ENCODE results near the gene FAM81A.

FAM81A gene

DNA sequence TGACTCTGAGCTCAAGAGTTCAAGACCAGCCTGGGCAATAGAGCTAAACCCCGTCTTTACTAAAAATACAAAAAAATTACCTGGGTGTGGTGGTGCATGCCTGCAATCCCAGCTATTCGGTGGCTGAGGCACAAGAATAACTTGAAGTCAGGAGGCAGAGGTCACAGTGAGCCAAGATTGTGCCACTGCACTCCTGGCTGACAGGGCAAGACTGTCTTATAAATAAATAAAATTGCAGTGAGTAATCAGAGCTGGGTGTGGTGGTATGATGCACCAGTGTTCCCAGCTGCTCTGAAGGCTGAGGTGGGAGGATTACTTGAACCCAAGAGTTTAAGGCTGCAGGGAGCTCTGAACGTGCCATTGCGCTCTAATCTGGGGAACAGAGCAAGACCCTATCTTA, 117.7 kb downstream of the FAM81A start (continued):
- TF ChIP-seq, protein P1, sequence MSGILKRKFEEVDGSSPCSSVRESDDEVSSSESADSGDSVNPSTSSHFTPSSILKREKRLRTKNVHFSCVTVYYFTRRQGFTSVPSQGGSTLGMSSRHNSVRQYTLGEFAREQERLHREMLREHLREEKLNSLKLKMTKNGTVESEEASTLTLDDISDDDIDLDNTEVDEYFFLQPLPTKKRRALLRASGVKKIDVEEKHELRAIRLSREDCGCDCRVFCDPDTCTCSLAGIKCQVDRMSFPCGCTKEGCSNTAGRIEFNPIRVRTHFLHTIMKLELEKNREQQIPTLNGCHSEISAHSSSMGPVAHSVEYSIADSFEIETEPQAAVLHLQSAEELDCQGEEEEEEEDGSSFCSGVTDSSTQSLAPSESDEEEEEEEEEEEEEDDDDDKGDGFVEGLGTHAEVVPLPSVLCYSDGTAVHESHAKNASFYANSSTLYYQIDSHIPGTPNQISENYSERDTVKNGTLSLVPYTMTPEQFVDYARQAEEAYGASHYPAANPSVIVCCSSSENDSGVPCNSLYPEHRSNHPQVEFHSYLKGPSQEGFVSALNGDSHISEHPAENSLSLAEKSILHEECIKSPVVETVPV (CRISPR knock-in tag; IDR thresholded peaks at IDR 0.05): no peak
- TF ChIP-seq ZNF70 (CRISPR knock-in tag; IDR thresholded peaks at IDR 0.05): no peak
- TF ChIP-seq, protein P2, sequence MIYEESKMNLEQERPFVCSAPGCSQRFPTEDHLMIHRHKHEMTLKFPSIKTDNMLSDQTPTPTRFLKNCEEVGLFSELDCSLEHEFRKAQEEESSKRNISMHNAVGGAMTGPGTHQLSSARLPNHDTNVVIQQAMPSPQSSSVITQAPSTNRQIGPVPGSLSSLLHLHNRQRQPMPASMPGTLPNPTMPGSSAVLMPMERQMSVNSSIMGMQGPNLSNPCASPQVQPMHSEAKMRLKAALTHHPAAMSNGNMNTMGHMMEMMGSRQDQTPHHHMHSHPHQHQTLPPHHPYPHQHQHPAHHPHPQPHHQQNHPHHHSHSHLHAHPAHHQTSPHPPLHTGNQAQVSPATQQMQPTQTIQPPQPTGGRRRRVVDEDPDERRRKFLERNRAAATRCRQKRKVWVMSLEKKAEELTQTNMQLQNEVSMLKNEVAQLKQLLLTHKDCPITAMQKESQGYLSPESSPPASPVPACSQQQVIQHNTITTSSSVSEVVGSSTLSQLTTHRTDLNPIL (CRISPR knock-in tag; IDR thresholded peaks at IDR 0.05; ENCODE audit: low read depth): no peak
- no peak for TF ChIP-seq SNAI2 (CRISPR knock-in tag; IDR thresholded peaks at IDR 0.05)

DNA sequence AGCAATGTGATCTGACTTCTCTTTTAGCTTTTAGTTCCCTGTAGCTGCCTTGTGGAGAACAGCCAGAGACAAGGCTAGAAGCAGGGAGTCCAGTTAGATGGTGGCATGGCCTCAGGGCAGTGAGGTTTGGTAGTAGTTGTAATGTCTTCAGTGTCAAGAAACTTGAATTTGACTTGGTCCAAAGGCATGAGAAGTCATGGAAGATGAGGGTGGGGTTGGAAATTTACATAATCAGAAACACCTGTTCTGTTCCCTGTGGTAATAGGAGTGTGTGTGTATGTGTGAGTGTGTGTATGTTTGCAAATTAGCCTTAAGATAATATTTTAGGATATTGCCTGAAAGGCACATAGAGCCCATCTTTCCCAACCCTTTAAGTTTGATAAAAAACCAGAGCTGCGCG, 118.4 kb downstream of the FAM81A start:
- no peak for ATAC-seq
- no peak for TF ChIP-seq ZNF70 (CRISPR knock-in tag; IDR thresholded peaks at IDR 0.05)
- TF ChIP-seq, protein P1 (CRISPR knock-in tag; IDR thresholded peaks at IDR 0.05): no peak
- TF ChIP-seq, protein P3, sequence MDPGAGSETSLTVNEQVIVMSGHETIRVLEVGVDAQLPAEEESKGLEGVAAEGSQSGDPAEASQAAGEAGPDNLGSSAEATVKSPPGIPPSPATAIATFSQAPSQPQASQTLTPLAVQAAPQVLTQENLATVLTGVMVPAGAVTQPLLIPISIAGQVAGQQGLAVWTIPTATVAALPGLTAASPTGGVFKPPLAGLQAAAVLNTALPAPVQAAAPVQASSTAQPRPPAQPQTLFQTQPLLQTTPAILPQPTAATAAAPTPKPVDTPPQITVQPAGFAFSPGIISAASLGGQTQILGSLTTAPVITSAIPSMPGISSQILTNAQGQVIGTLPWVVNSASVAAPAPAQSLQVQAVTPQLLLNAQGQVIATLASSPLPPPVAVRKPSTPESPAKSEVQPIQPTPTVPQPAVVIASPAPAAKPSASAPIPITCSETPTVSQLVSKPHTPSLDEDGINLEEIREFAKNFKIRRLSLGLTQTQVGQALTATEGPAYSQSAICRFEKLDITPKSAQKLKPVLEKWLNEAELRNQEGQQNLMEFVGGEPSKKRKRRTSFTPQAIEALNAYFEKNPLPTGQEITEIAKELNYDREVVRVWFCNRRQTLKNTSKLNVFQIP (CRISPR knock-in tag; IDR thresholded peaks at IDR 0.05; ENCODE audit: borderline replicate concordance, low read depth): no peak
- no peak for TF ChIP-seq SNAI2 (CRISPR knock-in tag; IDR thresholded peaks at IDR 0.05)
- no peak for TF ChIP-seq PPARA (CRISPR knock-in tag; IDR thresholded peaks at IDR 0.05; ENCODE audit: borderline replicate concordance)
- TF ChIP-seq ZFP3 (CRISPR knock-in tag; IDR thresholded peaks at IDR 0.05): no peak
- no peak for TF ChIP-seq ISL1 (CRISPR knock-in tag; IDR thresholded peaks at IDR 0.05)
- TF ChIP-seq GLIS3 (CRISPR knock-in tag; IDR thresholded peaks at IDR 0.05): no peak
- TF ChIP-seq BACH2 (CRISPR knock-in tag; IDR thresholded peaks at IDR 0.05; ENCODE audit: borderline replicate concordance): no peak
- TF ChIP-seq ESRRG (CRISPR knock-in tag; IDR thresholded peaks at IDR 0.05): no peak
- no peak for TF ChIP-seq CSDC2 (CRISPR knock-in tag; IDR thresholded peaks at IDR 0.05)
- TF ChIP-seq, protein P4, sequence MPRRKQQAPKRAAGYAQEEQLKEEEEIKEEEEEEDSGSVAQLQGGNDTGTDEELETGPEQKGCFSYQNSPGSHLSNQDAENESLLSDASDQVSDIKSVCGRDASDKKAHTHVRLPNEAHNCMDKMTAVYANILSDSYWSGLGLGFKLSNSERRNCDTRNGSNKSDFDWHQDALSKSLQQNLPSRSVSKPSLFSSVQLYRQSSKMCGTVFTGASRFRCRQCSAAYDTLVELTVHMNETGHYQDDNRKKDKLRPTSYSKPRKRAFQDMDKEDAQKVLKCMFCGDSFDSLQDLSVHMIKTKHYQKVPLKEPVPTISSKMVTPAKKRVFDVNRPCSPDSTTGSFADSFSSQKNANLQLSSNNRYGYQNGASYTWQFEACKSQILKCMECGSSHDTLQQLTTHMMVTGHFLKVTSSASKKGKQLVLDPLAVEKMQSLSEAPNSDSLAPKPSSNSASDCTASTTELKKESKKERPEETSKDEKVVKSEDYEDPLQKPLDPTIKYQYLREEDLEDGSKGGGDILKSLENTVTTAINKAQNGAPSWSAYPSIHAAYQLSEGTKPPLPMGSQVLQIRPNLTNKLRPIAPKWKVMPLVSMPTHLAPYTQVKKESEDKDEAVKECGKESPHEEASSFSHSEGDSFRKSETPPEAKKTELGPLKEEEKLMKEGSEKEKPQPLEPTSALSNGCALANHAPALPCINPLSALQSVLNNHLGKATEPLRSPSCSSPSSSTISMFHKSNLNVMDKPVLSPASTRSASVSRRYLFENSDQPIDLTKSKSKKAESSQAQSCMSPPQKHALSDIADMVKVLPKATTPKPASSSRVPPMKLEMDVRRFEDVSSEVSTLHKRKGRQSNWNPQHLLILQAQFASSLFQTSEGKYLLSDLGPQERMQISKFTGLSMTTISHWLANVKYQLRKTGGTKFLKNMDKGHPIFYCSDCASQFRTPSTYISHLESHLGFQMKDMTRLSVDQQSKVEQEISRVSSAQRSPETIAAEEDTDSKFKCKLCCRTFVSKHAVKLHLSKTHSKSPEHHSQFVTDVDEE (CRISPR knock-in tag; IDR thresholded peaks at IDR 0.05): no peak
- TF ChIP-seq RARB (CRISPR knock-in tag; IDR thresholded peaks at IDR 0.05): no peak
- TF ChIP-seq, protein P5, sequence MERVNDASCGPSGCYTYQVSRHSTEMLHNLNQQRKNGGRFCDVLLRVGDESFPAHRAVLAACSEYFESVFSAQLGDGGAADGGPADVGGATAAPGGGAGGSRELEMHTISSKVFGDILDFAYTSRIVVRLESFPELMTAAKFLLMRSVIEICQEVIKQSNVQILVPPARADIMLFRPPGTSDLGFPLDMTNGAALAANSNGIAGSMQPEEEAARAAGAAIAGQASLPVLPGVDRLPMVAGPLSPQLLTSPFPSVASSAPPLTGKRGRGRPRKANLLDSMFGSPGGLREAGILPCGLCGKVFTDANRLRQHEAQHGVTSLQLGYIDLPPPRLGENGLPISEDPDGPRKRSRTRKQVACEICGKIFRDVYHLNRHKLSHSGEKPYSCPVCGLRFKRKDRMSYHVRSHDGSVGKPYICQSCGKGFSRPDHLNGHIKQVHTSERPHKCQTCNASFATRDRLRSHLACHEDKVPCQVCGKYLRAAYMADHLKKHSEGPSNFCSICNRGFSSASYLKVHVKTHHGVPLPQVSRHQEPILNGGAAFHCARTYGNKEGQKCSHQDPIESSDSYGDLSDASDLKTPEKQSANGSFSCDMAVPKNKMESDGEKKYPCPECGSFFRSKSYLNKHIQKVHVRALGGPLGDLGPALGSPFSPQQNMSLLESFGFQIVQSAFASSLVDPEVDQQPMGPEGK (CRISPR knock-in tag; IDR thresholded peaks at IDR 0.05; ENCODE audit: borderline replicate concordance): no peak
- TF ChIP-seq ZFP30 (CRISPR knock-in tag; IDR thresholded peaks at IDR 0.05): no peak
- no peak for TF ChIP-seq ARNTL (CRISPR knock-in tag; IDR thresholded peaks at IDR 0.05; ENCODE audit: borderline replicate concordance, low read depth)

DNA sequence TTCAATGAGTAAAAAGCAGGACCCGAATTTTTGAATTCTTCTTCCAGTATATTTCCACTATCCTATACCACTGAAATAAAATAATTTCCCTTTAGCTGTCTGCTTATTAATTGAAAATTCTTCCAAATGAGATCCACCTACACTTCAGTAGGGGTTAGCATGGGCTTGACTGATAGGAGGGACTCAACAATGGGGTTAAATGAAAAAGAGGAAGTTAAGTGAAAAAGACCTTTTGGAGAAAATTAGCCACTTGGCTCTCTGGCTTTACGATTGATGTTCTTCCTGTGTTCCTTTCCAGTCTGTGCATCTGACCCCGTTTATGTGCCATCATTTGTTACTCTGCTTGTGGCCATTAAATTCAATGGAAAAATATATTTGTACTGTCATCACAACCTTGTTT, 119.6 kb downstream of the FAM81A start:
- TF ChIP-seq, protein P4 (CRISPR knock-in tag; IDR thresholded peaks at IDR 0.05): no peak
- TF ChIP-seq OSR1 (CRISPR knock-in tag; IDR thresholded peaks at IDR 0.05) (no peak), SNAI2 (CRISPR knock-in tag; IDR thresholded peaks at IDR 0.05) (no peak), ESRRG (CRISPR knock-in tag; IDR thresholded peaks at IDR 0.05) (no peak), TOX (CRISPR knock-in tag; IDR thresholded peaks at IDR 0.05; ENCODE audit: borderline replicate concordance) (no peak), ZNF70 (CRISPR knock-in tag; IDR thresholded peaks at IDR 0.05) (no peak)
- ATAC-seq: no peak

Data from SK-N-SH treated with all-trans-retinoic acid at 6 μM for 48 hours (cell line).